ENCODE data around the gene SH2D3A.
"Not testable (repeated sequence)": the region's sequence is repeated elsewhere in the genome, so short reads cannot be mapped to it uniquely, and the experiment has no call there.

SH2D3A gene

GRCh38 chr19:6767357-6768235 is at the start of gene SH2D3A:
Gene SH2D3A (minus strand): TSS chr19:6767435. CDS start chr19:6763748, 3,687 bp downstream.
- DNase-seq (ENCODE audit: low spot score), result peak; percentile 81

GRCh38 chr19:6813659-6814058 is 46.4 kb upstream of the SH2D3A start:
- no peak for DNase-seq (ENCODE audit: low spot score)

- DNase-seq (ENCODE audit: low spot score), result no peak
Measured at GRCh38 chr19:6812612-6813011, 45.4 kb upstream of the SH2D3A start.

- peak; percentile 73 for DNase-seq (ENCODE audit: low spot score)
Measured at GRCh38 chr19:6811906-6812305, 44.7 kb upstream of the SH2D3A start.

- no peak for DNase-seq (ENCODE audit: low spot score)
Measured at GRCh38 chr19:6811378-6811777, 44.1 kb upstream of the SH2D3A start.

- DNase-seq (ENCODE audit: low spot score), result no peak
Measured at GRCh38 chr19:6809262-6809661, 42.0 kb upstream of the SH2D3A start.

GRCh38 chr19:6808494-6808893 is 41.3 kb upstream of the SH2D3A start:
- no peak for DNase-seq (ENCODE audit: low spot score)

GRCh38 chr19:6807291-6807690 is 40.1 kb upstream of the SH2D3A start:
- DNase-seq (ENCODE audit: low spot score), result no peak

GRCh38 chr19:6806488-6806887 is 39.3 kb upstream of the SH2D3A start:
- DNase-seq (ENCODE audit: low spot score), result no peak

GRCh38 chr19:6803036-6803404 is 35.8 kb upstream of the SH2D3A start:
- DNase-seq (ENCODE audit: low spot score), result no peak

- DNase-seq (ENCODE audit: low spot score), result no peak
Measured at GRCh38 chr19:6802336-6803035, 35.3 kb upstream of the SH2D3A start.

- DNase-seq (ENCODE audit: low spot score), result no peak
Measured at GRCh38 chr19:6801485-6802086, 34.4 kb upstream of the SH2D3A start.

GRCh38 chr19:6800991-6801484 is 33.8 kb upstream of the SH2D3A start:
- no peak for DNase-seq (ENCODE audit: low spot score)

- DNase-seq (ENCODE audit: low spot score), result not testable (repeated sequence)
Measured at GRCh38 chr19:6800160-6800790, 33.0 kb upstream of the SH2D3A start.

GRCh38 chr19:6797646-6798045 is 30.4 kb upstream of the SH2D3A start:
- DNase-seq (ENCODE audit: low spot score), result no peak

- no peak for DNase-seq (ENCODE audit: low spot score)
Measured at GRCh38 chr19:6796278-6796677, 29.0 kb upstream of the SH2D3A start.

- DNase-seq (ENCODE audit: low spot score), result no peak
Measured at GRCh38 chr19:6794686-6795431, 27.6 kb upstream of the SH2D3A start.

- no peak for DNase-seq (ENCODE audit: low spot score)
Measured at GRCh38 chr19:6793973-6794372, 26.7 kb upstream of the SH2D3A start.

- DNase-seq (ENCODE audit: low spot score), result no peak
Measured at GRCh38 chr19:6793411-6793810, 26.2 kb upstream of the SH2D3A start.

GRCh38 chr19:6791237-6791636 is 24.0 kb upstream of the SH2D3A start:
- no peak for DNase-seq (ENCODE audit: low spot score)

All from COLO829 (cell line).